Activated T-helper 1 cell treated with anti-CD3 and anti-CD28 coated beads, Interleukin-12 subunit alpha, Interleukin-12 subunit beta, Interleukin-2, Interleukin-4 antibody, amounts not matched to agents 30 ng/mL and 10 ng/mL and 1 ng/mL, durations not matched to agents 14 hours and 24 hours and 36 hours (primary cell): ENCODE results near the gene NDUFS6. TPM values are rescaled to one million over a fixed set of nuclear protein-coding genes. Genes with fewer than 3 reads are reported as not detected.

Experiments
- DNase-seq: peaks from one replicate; pipeline ENCODE4 v3.0.0; 2021; ENCODE audit warnings: low spot score
- H3K27ac Mint-ChIP-seq: one replicate; pipeline ENCODE4 v1.8.0; 2021; ENCODE audit warnings: mild to moderate bottlenecking, mixed read lengths
- H3K27me3 Mint-ChIP-seq: one replicate; pipeline ENCODE4 v1.8.0; 2022; ENCODE audit warnings: mild to moderate bottlenecking, moderate library complexity, mixed read lengths; ENCODE audit not compliant: insufficient read depth
- H3K36me3 Mint-ChIP-seq: one replicate; pipeline ENCODE4 v1.8.0; 2021; ENCODE audit warnings: low read depth, mixed read lengths
- H3K4me1 Mint-ChIP-seq: one replicate; pipeline ENCODE4 v1.8.0; 2021; ENCODE audit warnings: low read depth, mixed read lengths
- H3K4me3 Mint-ChIP-seq: one replicate; pipeline ENCODE4 v1.8.0; 2021; ENCODE audit warnings: mild to moderate bottlenecking, moderate library complexity, mixed read lengths
- H3K9me3 Mint-ChIP-seq: one replicate; pipeline ENCODE4 v1.8.0; 2021; ENCODE audit warnings: mixed read lengths
- intact Hi-C: fragments of 100-400 bp; cut with micrococcal nuclease; formaldehyde crosslinking; loops from one replicate; pipeline ENCODE4 v1.15.1; 2024
- total RNA-seq: library from RNA; stranded (reverse); gene quantifications from 2 replicates; pipeline ENCODE4 v1.2.3, GENCODE V29; 2022

Gene NDUFS6
- total RNA-seq, 1 donor from 2014 or later, result 40.3 TPM

- no peak overlapping the region for H3K27ac Mint-ChIP-seq
- intact Hi-C loops, result no loop called here
- no peak overlapping the region for H3K4me3 Mint-ChIP-seq
- DNase-seq, result no peak
- H3K9me3 Mint-ChIP-seq, result no peaks in the 10 kb centered on the region
- H3K4me1 Mint-ChIP-seq, result peaks cover 7% of the 10 kb centered on the region
- H3K27me3 Mint-ChIP-seq, result peaks cover 11% of the 10 kb centered on the region
- no peaks in the 10 kb centered on the region for H3K36me3 Mint-ChIP-seq
Observed at GRCh38 chr5:1769017-1769640, 32.1 kb upstream of the NDUFS6 start.

GRCh38 chr5:1769752-1770442, 31.3 kb upstream of the NDUFS6 start:
- Mint-ChIP-seq H3K4me1 (peaks cover 7% of the 10 kb centered on the region), H3K9me3 (no peaks in the 10 kb centered on the region), H3K27ac (no peak overlapping the region), H3K36me3 (no peaks in the 10 kb centered on the region), H3K27me3 (peaks cover 11% of the 10 kb centered on the region), H3K4me3 (no peak overlapping the region)
- intact Hi-C loops, result no loop called here
- no peak for DNase-seq

GRCh38 chr5:1770443-1770802, 30.8 kb upstream of the NDUFS6 start:
- peaks cover 12% of the 10 kb centered on the region for H3K27me3 Mint-ChIP-seq
- no peak overlapping the region for H3K27ac Mint-ChIP-seq
- no peak for DNase-seq
- intact Hi-C loops, result no loop called here
- no peak overlapping the region for H3K4me3 Mint-ChIP-seq
- H3K9me3 Mint-ChIP-seq, result no peaks in the 10 kb centered on the region
- H3K36me3 Mint-ChIP-seq, result no peaks in the 10 kb centered on the region
- peaks cover 7% of the 10 kb centered on the region for H3K4me1 Mint-ChIP-seq

- Mint-ChIP-seq H3K27ac (no peak overlapping the region), H3K9me3 (no peaks in the 10 kb centered on the region), H3K4me1 (peaks cover 7% of the 10 kb centered on the region), H3K27me3 (peaks cover 20% of the 10 kb centered on the region), H3K36me3 (no peaks in the 10 kb centered on the region), H3K4me3 (no peak overlapping the region)
- intact Hi-C loops, result no loop called here
- no peak for DNase-seq
Observed at GRCh38 chr5:1771149-1772065, 29.8 kb upstream of the NDUFS6 start.

GRCh38 chr5:1772634-1773033, 28.6 kb upstream of the NDUFS6 start:
- DNase-seq, result no peak
- Mint-ChIP-seq H3K4me3 (no peak overlapping the region), H3K36me3 (no peaks in the 10 kb centered on the region), H3K9me3 (no peaks in the 10 kb centered on the region), H3K4me1 (peaks cover 7% of the 10 kb centered on the region), H3K27me3 (peaks cover 20% of the 10 kb centered on the region), H3K27ac (no peak overlapping the region)
- intact Hi-C loops, result no loop called here

GRCh38 chr5:1776831-1777230, 24.4 kb upstream of the NDUFS6 start:
- Mint-ChIP-seq H3K4me1 (peaks cover 7% of the 10 kb centered on the region), H3K27me3 (peaks cover 17% of the 10 kb centered on the region), H3K4me3 (no peak overlapping the region), H3K9me3 (no peaks in the 10 kb centered on the region), H3K27ac (no peak overlapping the region), H3K36me3 (no peaks in the 10 kb centered on the region)
- no peak for DNase-seq
- intact Hi-C loops, result no loop called here

GRCh38 chr5:1777281-1778137, 23.7 kb upstream of the NDUFS6 start:
- peaks cover 13% of the 10 kb centered on the region for H3K27me3 Mint-ChIP-seq
- no peak for DNase-seq
- H3K4me1 Mint-ChIP-seq, result peaks cover 7% of the 10 kb centered on the region
- H3K27ac Mint-ChIP-seq, result no peak overlapping the region
- no peaks in the 10 kb centered on the region for H3K9me3 Mint-ChIP-seq
- H3K4me3 Mint-ChIP-seq, result no peak overlapping the region
- intact Hi-C loops, result no loop called here
- H3K36me3 Mint-ChIP-seq, result no peaks in the 10 kb centered on the region

- H3K4me1 Mint-ChIP-seq, result peaks cover 12% of the 10 kb centered on the region
- H3K27ac Mint-ChIP-seq, result no peak overlapping the region
- H3K4me3 Mint-ChIP-seq, result no peak overlapping the region
- DNase-seq, result no peak
- H3K27me3 Mint-ChIP-seq, result peaks cover 9% of the 10 kb centered on the region
- intact Hi-C loops, result no loop called here
- H3K36me3 Mint-ChIP-seq, result no peaks in the 10 kb centered on the region
- H3K9me3 Mint-ChIP-seq, result no peaks in the 10 kb centered on the region
Observed at GRCh38 chr5:1778138-1779020, 22.8 kb upstream of the NDUFS6 start.

GRCh38 chr5:1779021-1779680, 22.1 kb upstream of the NDUFS6 start:
- no peak overlapping the region for H3K27ac Mint-ChIP-seq
- no peaks in the 10 kb centered on the region for H3K36me3 Mint-ChIP-seq
- H3K4me3 Mint-ChIP-seq, result no peak overlapping the region
- DNase-seq, result no peak
- H3K4me1 Mint-ChIP-seq, result peaks cover 14% of the 10 kb centered on the region
- no peaks in the 10 kb centered on the region for H3K9me3 Mint-ChIP-seq
- intact Hi-C loops, result no loop called here
- peaks cover 9% of the 10 kb centered on the region for H3K27me3 Mint-ChIP-seq

- no peaks in the 10 kb centered on the region for H3K36me3 Mint-ChIP-seq
- no peak for DNase-seq
- no peak overlapping the region for H3K4me3 Mint-ChIP-seq
- peaks cover 14% of the 10 kb centered on the region for H3K4me1 Mint-ChIP-seq
- intact Hi-C loops, result no loop called here
- peaks cover 13% of the 10 kb centered on the region for H3K27me3 Mint-ChIP-seq
- H3K9me3 Mint-ChIP-seq, result no peaks in the 10 kb centered on the region
- H3K27ac Mint-ChIP-seq, result peak overlapping the region; percentile 41
Observed at GRCh38 chr5:1779782-1780613, 21.2 kb upstream of the NDUFS6 start.

GRCh38 chr5:1780614-1780930, 20.6 kb upstream of the NDUFS6 start:
- H3K4me3 Mint-ChIP-seq, result no peak overlapping the region
- no peak for DNase-seq
- H3K27ac Mint-ChIP-seq, result no peak overlapping the region
- peaks cover 14% of the 10 kb centered on the region for H3K4me1 Mint-ChIP-seq
- H3K27me3 Mint-ChIP-seq, result peaks cover 10% of the 10 kb centered on the region
- H3K36me3 Mint-ChIP-seq, result no peaks in the 10 kb centered on the region
- H3K9me3 Mint-ChIP-seq, result no peaks in the 10 kb centered on the region
- intact Hi-C loops, result no loop called here
